Thymus (tissue), 2 donors: ENCODE measurements around the gene NEAT1. TPM values are rescaled to one million over a fixed set of nuclear protein-coding genes. Genes with fewer than 3 reads are reported as not detected.

Experiments used
- polyA plus RNA-seq: library from polyadenylated mRNA; stranded (reverse); fragments of 200-250 nt; gene quantifications from one replicate; pipeline ENCODE4 v1.2.3, GENCODE V29; 2013
- total RNA-seq: library from RNA; stranded (reverse); fragments of 120-200 nt; gene quantifications from one replicate; pipeline ENCODE4 v1.2.4, GENCODE V29; 2013
- donor health status: healthy.

NEAT1 gene
- total and polyA plus RNA-seq, 2 donors: 9.2 to 3,325 TPM

Other genes starting within 250 kb of the NEAT1 start
- gene CAPN1, start 240.9 kb upstream of the NEAT1 start, total RNA-seq: 31.9 TPM
- gene CAPN1, start 240.9 kb upstream of the NEAT1 start, polyA plus RNA-seq: 104 TPM
- 21.0 TPM for gene POLA2, start 160.8 kb upstream of the NEAT1 start, total RNA-seq
- 7.3 TPM for gene POLA2, start 160.8 kb upstream of the NEAT1 start, polyA plus RNA-seq
- gene CDC42EP2, start 107.9 kb upstream of the NEAT1 start, total RNA-seq: 0.33 TPM
- 3.2 TPM for gene CDC42EP2, start 107.9 kb upstream of the NEAT1 start, polyA plus RNA-seq
- 29.7 TPM for gene DPF2, start 88.9 kb upstream of the NEAT1 start, total RNA-seq
- gene DPF2, start 88.9 kb upstream of the NEAT1 start, polyA plus RNA-seq: 30.8 TPM
- 1.0 TPM for gene TIGD3, start 68.0 kb upstream of the NEAT1 start, total RNA-seq
- gene TIGD3, start 68.0 kb upstream of the NEAT1 start, polyA plus RNA-seq: 1.9 TPM
- 8.1 TPM for gene SLC25A45, start 40.2 kb upstream of the NEAT1 start, total RNA-seq
- 35.3 TPM for gene SLC25A45, start 40.2 kb upstream of the NEAT1 start, polyA plus RNA-seq
- gene FRMD8, start 36.2 kb upstream of the NEAT1 start, total RNA-seq: 15.2 TPM
- gene FRMD8, start 36.2 kb upstream of the NEAT1 start, polyA plus RNA-seq: 21.4 TPM
- 3,158 TPM for gene MALAT1, start 76.2 kb downstream of the NEAT1 start, total RNA-seq
- gene MALAT1, start 76.2 kb downstream of the NEAT1 start, polyA plus RNA-seq: 682 TPM
- gene SCYL1, start 102.3 kb downstream of the NEAT1 start, total RNA-seq: 41.0 TPM
- 68.1 TPM for gene SCYL1, start 102.3 kb downstream of the NEAT1 start, polyA plus RNA-seq
- gene LTBP3, start 135.6 kb downstream of the NEAT1 start, total RNA-seq: 13.3 TPM
- gene LTBP3, start 135.6 kb downstream of the NEAT1 start, polyA plus RNA-seq: 64.6 TPM
- 40.7 TPM for gene ZNRD2, start 147.7 kb downstream of the NEAT1 start, total RNA-seq
- gene ZNRD2, start 147.7 kb downstream of the NEAT1 start, polyA plus RNA-seq: 38.0 TPM
- 47.2 TPM for gene FAM89B, start 149.7 kb downstream of the NEAT1 start, total RNA-seq
- gene FAM89B, start 149.7 kb downstream of the NEAT1 start, polyA plus RNA-seq: 62.2 TPM
- gene EHBP1L1, start 153.3 kb downstream of the NEAT1 start, total RNA-seq: 19.9 TPM
- gene EHBP1L1, start 153.3 kb downstream of the NEAT1 start, polyA plus RNA-seq: 66.5 TPM
- gene KCNK7, start 173.0 kb downstream of the NEAT1 start, total RNA-seq: 0.66 TPM
- 3.8 TPM for gene KCNK7, start 173.0 kb downstream of the NEAT1 start, polyA plus RNA-seq
- gene MAP3K11, start 191.4 kb downstream of the NEAT1 start, total RNA-seq: 21.9 TPM
- gene MAP3K11, start 191.4 kb downstream of the NEAT1 start, polyA plus RNA-seq: 61.0 TPM
- 7.4 TPM for gene PCNX3, start 193.0 kb downstream of the NEAT1 start, total RNA-seq
- 23.4 TPM for gene PCNX3, start 193.0 kb downstream of the NEAT1 start, polyA plus RNA-seq
- 51.9 TPM for gene SIPA1, start 215.3 kb downstream of the NEAT1 start, total RNA-seq
- gene SIPA1, start 215.3 kb downstream of the NEAT1 start, polyA plus RNA-seq: 153 TPM
- gene RELA, start 240.1 kb downstream of the NEAT1 start, total RNA-seq: 17.1 TPM
- gene RELA, start 240.1 kb downstream of the NEAT1 start, polyA plus RNA-seq: 41.9 TPM